ENCODE data around the gene BRD2. TPM values are rescaled to one million over a fixed set of nuclear protein-coding genes. Genes with fewer than 3 reads are reported as not detected.

The BRD2 gene
- total and polyA plus RNA-seq, 2 of the 4 experiments (the other 2 are of a cell fraction) = 99.5 to 144 TPM

DNA sequence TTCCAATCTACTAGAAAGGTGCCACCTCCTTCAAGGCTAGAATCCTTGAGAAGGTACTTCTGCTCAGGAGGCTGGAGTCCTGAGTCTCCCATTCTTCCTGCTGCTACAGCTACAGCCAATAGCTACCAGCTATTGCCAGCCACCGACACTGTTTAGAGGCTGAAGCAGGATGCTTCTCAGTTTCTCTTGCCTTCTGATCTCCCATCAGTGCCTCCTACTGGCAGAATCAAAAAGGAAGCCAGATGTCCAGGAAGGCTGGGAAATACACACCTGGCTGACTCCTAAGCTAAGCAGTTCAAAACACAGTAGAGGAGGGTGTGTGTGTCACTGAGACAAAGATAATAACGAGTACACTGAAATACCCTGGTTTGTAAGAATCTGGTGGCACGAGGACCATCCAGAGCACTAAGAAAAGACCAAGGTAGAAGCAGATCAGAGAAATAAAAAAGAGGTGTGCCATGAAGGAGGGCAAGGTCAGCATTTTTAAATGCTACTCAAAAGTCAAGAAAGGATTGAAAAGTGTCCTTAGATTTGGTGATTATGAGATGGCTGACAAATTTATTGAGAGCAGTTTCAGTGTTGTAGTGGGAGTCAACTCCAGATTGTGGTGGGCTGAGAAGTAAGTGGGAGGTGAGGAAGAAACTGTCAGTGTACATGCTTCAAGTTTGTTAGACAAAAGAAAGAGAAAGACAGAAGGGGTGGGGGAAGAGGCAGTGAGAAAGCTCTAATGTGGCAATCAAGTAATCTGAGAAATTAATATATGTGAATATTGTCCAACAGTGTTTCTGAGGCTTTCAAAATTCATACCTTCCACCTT is 13.2 kb upstream of the BRD2 start:
- dilution Hi-C loops (cut with HindIII; ENCODE audit: low sequenced_read_pairs, unreplicated experiment) (no loop called here), intact Hi-C loops (cut with micrococcal nuclease) (no loop called here), in situ Hi-C loops (cut with MboI; ENCODE audit: low sequenced_read_pairs) (loop anchor here (25.0 kb wide), 1 partner anchor 768 kb away; the partner anchor contains the start of genes AGER, AGPAT1, GPSM3 and PBX2)
- H2BK120ac ChIP-seq (ENCODE audit: low read depth, low read length) = no peak overlapping the region
- no peak overlapping the region for H3K27ac ChIP-seq (ENCODE audit: insufficient read depth, low read length)
- no peaks in the 10 kb centered on the region for H3K27me3 ChIP-seq (ENCODE audit: control insufficient read depth, insufficient read depth, low read length)
- H2AK9ac ChIP-seq (replicated peaks; ENCODE audit: low read depth, low read length, poor library complexity) = no peak overlapping the region
- H4K20me1 ChIP-seq (ENCODE audit: insufficient read depth, low read length) = no peaks in the 10 kb centered on the region
- no TSS peak for BruUV-seq (replicated peaks)
- H3K14ac ChIP-seq (replicated peaks; ENCODE audit: low read depth, low read length) = no peak overlapping the region
- H2BK20ac ChIP-seq (ENCODE audit: low read depth, low read length) = no peak overlapping the region
- H3K4ac ChIP-seq (ENCODE audit: low read depth, low read length) = no peak overlapping the region
- H3K4me3 ChIP-seq (ENCODE audit: insufficient read depth, low read depth, low read length) = no peak overlapping the region
- no peak overlapping the region for H3K9ac ChIP-seq (ENCODE audit: low read depth, low read length)
- 0 out of 2 replicates have a peak, but pooled peaks have one; percentile 19 for TF ChIP-seq RAD21 (IDR thresholded peaks at IDR 0.05; ENCODE audit: low read length)
- no peak; the same call in 1 of the 2 replicates for TF ChIP-seq SMC3 (IDR thresholded peaks at IDR 0.05; ENCODE audit: low read depth, low read length)
- TF ChIP-seq, protein P1, sequence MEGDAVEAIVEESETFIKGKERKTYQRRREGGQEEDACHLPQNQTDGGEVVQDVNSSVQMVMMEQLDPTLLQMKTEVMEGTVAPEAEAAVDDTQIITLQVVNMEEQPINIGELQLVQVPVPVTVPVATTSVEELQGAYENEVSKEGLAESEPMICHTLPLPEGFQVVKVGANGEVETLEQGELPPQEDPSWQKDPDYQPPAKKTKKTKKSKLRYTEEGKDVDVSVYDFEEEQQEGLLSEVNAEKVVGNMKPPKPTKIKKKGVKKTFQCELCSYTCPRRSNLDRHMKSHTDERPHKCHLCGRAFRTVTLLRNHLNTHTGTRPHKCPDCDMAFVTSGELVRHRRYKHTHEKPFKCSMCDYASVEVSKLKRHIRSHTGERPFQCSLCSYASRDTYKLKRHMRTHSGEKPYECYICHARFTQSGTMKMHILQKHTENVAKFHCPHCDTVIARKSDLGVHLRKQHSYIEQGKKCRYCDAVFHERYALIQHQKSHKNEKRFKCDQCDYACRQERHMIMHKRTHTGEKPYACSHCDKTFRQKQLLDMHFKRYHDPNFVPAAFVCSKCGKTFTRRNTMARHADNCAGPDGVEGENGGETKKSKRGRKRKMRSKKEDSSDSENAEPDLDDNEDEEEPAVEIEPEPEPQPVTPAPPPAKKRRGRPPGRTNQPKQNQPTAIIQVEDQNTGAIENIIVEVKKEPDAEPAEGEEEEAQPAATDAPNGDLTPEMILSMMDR (conservative IDR thresholded peaks at IDR 0.05; ENCODE audit: low read depth, low read length) = peak; percentile 35
- peak; percentile 63 for TF ChIP-seq MAFK (IDR thresholded peaks at IDR 0.05; ENCODE audit: low read depth, low read length)
- no peaks in the 10 kb centered on the region for H3K9me3 ChIP-seq (ENCODE audit: control insufficient read depth, insufficient read depth, low read length)
- no peak overlapping the region for H4K5ac ChIP-seq (ENCODE audit: low read depth, low read length)
- no peak overlapping the region for H3K23ac ChIP-seq (ENCODE audit: low read depth, low read length)
- H4K8ac ChIP-seq (ENCODE audit: low read depth in 2 of 2, low read length in 2 of 2) = no peak overlapping the region
- H4K91ac ChIP-seq (ENCODE audit: insufficient read depth, low read depth, low read length) = no peak overlapping the region
- H2AK5ac ChIP-seq (ENCODE audit: low read depth, low read length) = no peak overlapping the region
- no peaks in the 10 kb centered on the region for H3K36me3 ChIP-seq (ENCODE audit: control insufficient read depth, insufficient read depth, low read length)
- ChIA-PET POLR2A (ENCODE audit: unreplicated experiment) (interaction anchor here (1.0 kb wide), 1 partner anchor 17 kb away, joined by 3 read pairs; no protein-coding TSS in a partner anchor), CTCF (interaction anchor here (0.6 to 2.0 kb wide), 9 partner anchors 11 to 117 kb away, joined by 3 to 8 read pairs (median 4); partner anchors contain the start of gene TAP2)
- H2AFZ ChIP-seq (replicated peaks; ENCODE audit: low read length, poor library complexity) = no peak overlapping the region
- no peak overlapping the region for H3K18ac ChIP-seq (ENCODE audit: low read depth, low read length)
- no peak overlapping the region for H3K4me2 ChIP-seq (ENCODE audit: low read depth, low read length)
- H2BK15ac ChIP-seq (ENCODE audit: low read depth, low read length) = no peak overlapping the region
- 38% methylated on average over 2 of the region's 3 CpGs; no CpG with 5 or more reads in 1 of the 2 experiments for WGBS, 2 experiments (ENCODE audit: extremely low coverage in 2 of 2, insufficient read length in 1 of 2)
- 0 out of 4 replicates have a peak, but pooled peaks cover 0 to 3% of the 10 kb centered on the region in 2 experiments for H3K79me1 ChIP-seq (ENCODE audit: low read depth in 1 of 2, low read length in 2 of 2)
- peaks cover 3% of the 10 kb centered on the region; the same call in 1 of the 2 replicates for H3K4me1 ChIP-seq (ENCODE audit: control insufficient read depth, insufficient read depth, low read length)
- no peak overlapping the region for H2BK5ac ChIP-seq (ENCODE audit: low read depth, low read length, poor library complexity, severe bottlenecking)
- no peak for ATAC-seq (ENCODE audit: low read depth)
- H3K56ac ChIP-seq (ENCODE audit: extremely low read depth, insufficient read depth, low read length) = no peak overlapping the region
- peaks cover 4% of the 10 kb centered on the region; the same call in 1 of the 2 replicates for H3K9me1 ChIP-seq (ENCODE audit: insufficient read depth, low read length)
- peak; percentile 13 for DNase-seq
